HFF-Myc (cell line): Measurements from ENCODE around the gene ACOXL.

Experiments used
- DNase-seq: peaks from one replicate; pipeline ENCODE4 v3.0.0-alpha.2; 2011; ENCODE audit warnings: low read depth; ENCODE audit errors: extremely low read depth
- H3K4me3 ChIP-seq: replicated peaks from 2 replicates; pipeline ENCODE4 v1.5.1; 2011; ENCODE audit warnings: low read depth, mild to moderate bottlenecking, control low read depth, low read length
- CTCF ChIP-seq: IDR thresholded peaks from 2 replicates; pipeline ENCODE4 v1.5.1; 2012; ENCODE audit warnings: mild to moderate bottlenecking, low read depth, low read length, control low read depth; ENCODE audit errors: missing control alignments

ACOXL gene

GRCh38 chr2:110897966-110898365, 165.6 kb downstream of the ACOXL start:
- DNase-seq: no peak

GRCh38 chr2:110900191-110900590, 167.8 kb downstream of the ACOXL start:
- TF ChIP-seq CTCF: no peak
- no peak for DNase-seq
- H3K4me3 ChIP-seq: no peak overlapping the region

More at GRCh38 chr2:110897966-110898365, 165.6 kb downstream of the ACOXL start:
- no peak for TF ChIP-seq CTCF
- H3K4me3 ChIP-seq: no peak overlapping the region

- H3K4me3 ChIP-seq: no peak overlapping the region
- DNase-seq: no peak
- no peak for TF ChIP-seq CTCF
Measured at GRCh38 chr2:110903548-110903947, 171.2 kb downstream of the ACOXL start.

- TF ChIP-seq CTCF: no peak
- H3K4me3 ChIP-seq: no peak overlapping the region
- no peak for DNase-seq
Measured at GRCh38 chr2:110904116-110904778, 171.9 kb downstream of the ACOXL start.

GRCh38 chr2:110904779-110905148, 172.4 kb downstream of the ACOXL start:
- no peak overlapping the region for H3K4me3 ChIP-seq
- TF ChIP-seq CTCF: no peak

GRCh38 chr2:110905217-110905616, 172.8 kb downstream of the ACOXL start:
- no peak for TF ChIP-seq CTCF
- H3K4me3 ChIP-seq: no peak overlapping the region
- DNase-seq: no peak

More at GRCh38 chr2:110904779-110905148, 172.4 kb downstream of the ACOXL start:
- no peak for DNase-seq
